Effector CD4-positive, alpha-beta T cell (primary cell): ENCODE data around the gene TNPO3.
"Not testable (repeated sequence)": the region's sequence is repeated elsewhere in the genome, so short reads cannot be mapped to it uniquely, and the experiment has no call there.

Source experiments
- DNase-seq: peaks from one replicate; pipeline ENCODE4 v3.0.0-alpha.2; 2020

Gene TNPO3

GRCh38 chr7:129013048-129013724, 41.7 kb downstream of the TNPO3 start:
- no peak for DNase-seq

- DNase-seq, result no peak
Measured at GRCh38 chr7:129012641-129013040, 42.3 kb downstream of the TNPO3 start.

GRCh38 chr7:129010075-129010474, 44.8 kb downstream of the TNPO3 start:
- DNase-seq, result no peak

GRCh38 chr7:129009437-129009836, 45.5 kb downstream of the TNPO3 start:
- DNase-seq, result no peak

GRCh38 chr7:129008645-129009414, 46.1 kb downstream of the TNPO3 start:
- DNase-seq, result no peak

GRCh38 chr7:129007572-129007971, 47.3 kb downstream of the TNPO3 start:
- no peak for DNase-seq

- DNase-seq, result no peak
Measured at GRCh38 chr7:129006636-129007414, 48.1 kb downstream of the TNPO3 start.

GRCh38 chr7:129005186-129005585, 49.7 kb downstream of the TNPO3 start:
- DNase-seq, result no peak

GRCh38 chr7:128997181-128997580, 57.7 kb downstream of the TNPO3 start:
- DNase-seq, result no peak

GRCh38 chr7:128994560-128994959, 60.4 kb downstream of the TNPO3 start:
- not testable (repeated sequence) for DNase-seq

- no peak for DNase-seq
Measured at GRCh38 chr7:128993419-128993818, 61.5 kb downstream of the TNPO3 start.

- DNase-seq, result no peak
Measured at GRCh38 chr7:128989961-128990360, 65.0 kb downstream of the TNPO3 start.

GRCh38 chr7:128988372-128988771, 66.5 kb downstream of the TNPO3 start:
- no peak for DNase-seq

GRCh38 chr7:128986609-128987008, 68.3 kb downstream of the TNPO3 start:
- DNase-seq, result no peak

- no peak for DNase-seq
Measured at GRCh38 chr7:128985660-128986059, 69.3 kb downstream of the TNPO3 start.

GRCh38 chr7:128982105-128982504, 72.8 kb downstream of the TNPO3 start:
- DNase-seq, result no peak

GRCh38 chr7:128974241-128974934, 80.5 kb downstream of the TNPO3 start:
- no peak for DNase-seq

- no peak for DNase-seq
Measured at GRCh38 chr7:128968624-128969023, 86.3 kb downstream of the TNPO3 start.

- DNase-seq, result no peak
Measured at GRCh38 chr7:128963327-128963757, 91.6 kb downstream of the TNPO3 start.

- no peak for DNase-seq
Measured at GRCh38 chr7:128962899-128963298, 92.0 kb downstream of the TNPO3 start.

- DNase-seq, result no peak
Measured at GRCh38 chr7:128961030-128961659, 93.8 kb downstream of the TNPO3 start.

- no peak for DNase-seq
Measured at GRCh38 chr7:128959296-128959695, 95.6 kb downstream of the TNPO3 start.
